Fibroblast of lung (primary cell): Measurements from ENCODE around the gene CYLD. TPM values are rescaled to one million over a fixed set of nuclear protein-coding genes. Genes with fewer than 3 reads are reported as not detected.

Experiments
- DNase-seq, 2 donors: peaks; one replicate each; pipeline versions ENCODE4 v3.0.0 to v3.0.0-alpha.2; 2010; ENCODE audit warnings: low read depth in 2 of 2
- H2AFZ ChIP-seq: 2 replicates; pipeline ENCODE4 v1.5.1; 2012; ENCODE audit warnings: low read length, control low read depth, inconsistent platforms
- H3K27ac ChIP-seq: 2 replicates; pipeline ENCODE4 v1.5.1; 2011; ENCODE audit warnings: low read length, control low read depth; ENCODE audit not compliant: insufficient read depth
- H3K27me3 ChIP-seq: 2 replicates; pipeline ENCODE4 v1.5.1; 2011; ENCODE audit warnings: mild to moderate bottlenecking, low read length; ENCODE audit not compliant: control insufficient read depth, insufficient read depth
- H3K36me3 ChIP-seq: 2 replicates; pipeline ENCODE4 v1.5.1; 2011; ENCODE audit warnings: low read length; ENCODE audit not compliant: control insufficient read depth, insufficient read depth
- H3K4me1 ChIP-seq: 2 replicates; pipeline ENCODE4 v1.5.1; 2011; ENCODE audit warnings: low read length; ENCODE audit not compliant: control insufficient read depth, insufficient read depth; ENCODE audit errors: extremely low read depth
- H3K4me2 ChIP-seq: 2 replicates; pipeline ENCODE4 v1.5.1; 2011; ENCODE audit warnings: low read length, control low read depth; ENCODE audit not compliant: insufficient read depth; ENCODE audit errors: extremely low read depth
- H3K4me3 ChIP-seq, 4 experiments: fragments of 200-600 bp in 1 of 4; sonication (generic) in 1 of 4; replicated peaks in 1 of 4; 2 replicates each; pipeline ENCODE4 v1.5.1; 2011 to 2016; ENCODE audit warnings: low read length in 4 of 4, low read depth in 3 of 4, mild to moderate bottlenecking in 3 of 4, control low read depth in 2 of 4, inconsistent platforms in 1 of 4, mixed read lengths in 1 of 4; ENCODE audit not compliant: insufficient read depth in 1 of 4; ENCODE audit errors: control extremely low read depth in 1 of 4
- H3K79me2 ChIP-seq: 2 replicates; pipeline ENCODE4 v1.5.1; 2012; ENCODE audit warnings: mild to moderate bottlenecking, low read length, inconsistent platforms; ENCODE audit not compliant: control insufficient read depth, insufficient read depth
- H3K9ac ChIP-seq: 2 replicates; pipeline ENCODE4 v1.5.1; 2011; ENCODE audit warnings: mild to moderate bottlenecking, low read length, control low read depth; ENCODE audit not compliant: insufficient read depth
- H3K9me3 ChIP-seq: 2 replicates; pipeline ENCODE4 v1.5.1; 2012; ENCODE audit warnings: low read depth, low read length; ENCODE audit not compliant: control insufficient read depth, insufficient read depth
- H4K20me1 ChIP-seq: 2 replicates; pipeline ENCODE4 v1.5.1; 2011; ENCODE audit warnings: low read length; ENCODE audit not compliant: control insufficient read depth, insufficient read depth; ENCODE audit errors: extremely low read depth
- EZH2 ChIP-seq: IDR thresholded peaks from 2 replicates; pipeline ENCODE4 v1.5.1; 2012; ENCODE audit warnings: low read length, control low read depth, mild to moderate bottlenecking; ENCODE audit errors: missing control alignments
- polyA plus RNA-seq, 2 donors: library from polyadenylated mRNA; depleted of rRNA in 1 of 2; stranded (reverse) in 1 of 2; unstranded in 1 of 2; fragments of >200 nt; gene quantifications; 2 replicates each; pipeline ENCODE4 v1.2.1, GENCODE V29; 2011 to 2012; ENCODE audit warnings: missing spikeins in 1 of 2
- total RNA-seq: library from RNA; depleted of rRNA; stranded (reverse); fragments of >200 nt; gene quantifications from 2 replicates; pipeline ENCODE4 v1.2.1, GENCODE V29; 2014
- TF ChIP-seq, protein P1 (sequence below), 2 donors: IDR thresholded peaks in 1 of 2; conservative IDR thresholded peaks in 1 of 2; 1 replicate in 1 of 2; 2 replicates in 1 of 2; pipeline ENCODE4 v1.5.1; 2011 to 2012; ENCODE audit warnings: low read length in 2 of 2, control low read depth in 1 of 2, inconsistent platforms in 1 of 2, low read depth in 1 of 2, mild to moderate bottlenecking in 1 of 2

The CYLD gene
- total and polyA plus RNA-seq, 2 donors (not counting 1 experiment from before 2014, with no cell fraction given): 22.1 to 66.7 TPM

GRCh38 chr16:50737420-50737959 lies 4.4 kb upstream of the CYLD start:
- Histone ChIP-seq H3K4me3 (no peak overlapping the region), H3K79me2 (no peaks in the 10 kb centered on the region), H3K36me3 (no peaks in the 10 kb centered on the region), H3K9me3 (no peaks in the 10 kb centered on the region), H3K9ac (no peak overlapping the region), H3K27ac (no peak overlapping the region), H2AFZ (no peak overlapping the region), H3K27me3 (peaks cover 5% of the 10 kb centered on the region), H3K4me2 (no peak overlapping the region), H3K4me1 (no peaks in the 10 kb centered on the region), H4K20me1 (no peaks in the 10 kb centered on the region)
- DNase-seq: no peak
- TF ChIP-seq, protein P1, sequence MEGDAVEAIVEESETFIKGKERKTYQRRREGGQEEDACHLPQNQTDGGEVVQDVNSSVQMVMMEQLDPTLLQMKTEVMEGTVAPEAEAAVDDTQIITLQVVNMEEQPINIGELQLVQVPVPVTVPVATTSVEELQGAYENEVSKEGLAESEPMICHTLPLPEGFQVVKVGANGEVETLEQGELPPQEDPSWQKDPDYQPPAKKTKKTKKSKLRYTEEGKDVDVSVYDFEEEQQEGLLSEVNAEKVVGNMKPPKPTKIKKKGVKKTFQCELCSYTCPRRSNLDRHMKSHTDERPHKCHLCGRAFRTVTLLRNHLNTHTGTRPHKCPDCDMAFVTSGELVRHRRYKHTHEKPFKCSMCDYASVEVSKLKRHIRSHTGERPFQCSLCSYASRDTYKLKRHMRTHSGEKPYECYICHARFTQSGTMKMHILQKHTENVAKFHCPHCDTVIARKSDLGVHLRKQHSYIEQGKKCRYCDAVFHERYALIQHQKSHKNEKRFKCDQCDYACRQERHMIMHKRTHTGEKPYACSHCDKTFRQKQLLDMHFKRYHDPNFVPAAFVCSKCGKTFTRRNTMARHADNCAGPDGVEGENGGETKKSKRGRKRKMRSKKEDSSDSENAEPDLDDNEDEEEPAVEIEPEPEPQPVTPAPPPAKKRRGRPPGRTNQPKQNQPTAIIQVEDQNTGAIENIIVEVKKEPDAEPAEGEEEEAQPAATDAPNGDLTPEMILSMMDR (conservative IDR thresholded peaks at IDR 0.05 in 1 of 2, IDR thresholded peaks at IDR 0.05 in 1 of 2; ENCODE audit: low read depth in 1 of 2, low read length in 2 of 2): no peak
- TF ChIP-seq EZH2: no peak

GRCh38 chr16:50739031-50739430 lies 2.9 kb upstream of the CYLD start:
- Histone ChIP-seq H3K9ac (no peak overlapping the region), H3K4me2 (no peak overlapping the region), H3K4me3 (no peak overlapping the region), H3K9me3 (no peaks in the 10 kb centered on the region), H3K4me1 (peaks cover 4% of the 10 kb centered on the region), H3K36me3 (no peaks in the 10 kb centered on the region), H3K27me3 (peaks cover 5% of the 10 kb centered on the region), H4K20me1 (no peaks in the 10 kb centered on the region), H3K27ac (no peak overlapping the region), H3K79me2 (no peaks in the 10 kb centered on the region), H2AFZ (no peak overlapping the region)
- DNase-seq: no peak
- TF ChIP-seq EZH2: no peak
- TF ChIP-seq, protein P1 (conservative IDR thresholded peaks at IDR 0.05 in 1 of 2, IDR thresholded peaks at IDR 0.05 in 1 of 2; ENCODE audit: low read depth in 1 of 2, low read length in 2 of 2): no peak

DNA sequence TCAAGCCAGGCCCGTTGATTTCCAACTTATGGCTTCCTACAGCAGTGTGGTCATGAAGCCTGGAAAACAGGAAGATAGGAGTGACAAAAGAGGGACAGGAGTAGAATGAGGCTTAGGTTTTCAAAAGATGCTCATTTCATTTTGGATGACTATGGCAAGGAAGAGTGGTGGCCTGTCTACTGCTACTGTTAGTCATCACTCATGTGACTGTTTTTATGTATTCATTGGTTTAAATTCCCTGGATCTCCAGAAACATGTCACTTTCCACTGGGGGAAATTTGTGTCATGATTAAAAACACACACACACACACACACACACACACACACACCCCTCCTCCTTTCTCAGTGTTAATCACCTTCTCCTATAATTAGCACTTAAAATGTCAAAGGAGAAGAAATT lies 1.1 kb upstream of the CYLD start:
- no peak overlapping the region for H2AFZ ChIP-seq
- DNase-seq: peak in 1 of 2 donors; percentile 2

More for the DNA sequence above, 1.1 kb upstream of the CYLD start:
- Histone ChIP-seq H4K20me1 (no peaks in the 10 kb centered on the region), H3K4me2 (no peak overlapping the region), H3K27ac (no peak overlapping the region), H3K9me3 (no peaks in the 10 kb centered on the region), H3K4me1 (peaks cover 7% of the 10 kb centered on the region), H3K27me3 (peaks cover 5% of the 10 kb centered on the region), H3K4me3 (no peak overlapping the region), H3K36me3 (no peaks in the 10 kb centered on the region), H3K79me2 (no peaks in the 10 kb centered on the region), H3K9ac (no peak overlapping the region)
- TF ChIP-seq, protein P1 (conservative IDR thresholded peaks at IDR 0.05 in 1 of 2, IDR thresholded peaks at IDR 0.05 in 1 of 2; ENCODE audit: low read depth in 1 of 2, low read length in 2 of 2): no peak
- TF ChIP-seq EZH2: no peak
